ENCODE data around the gene RHOXF2. TPM values are rescaled to one million over a fixed set of nuclear protein-coding genes. Genes with fewer than 3 reads are reported as not detected.

RHOXF2 gene, protein sequence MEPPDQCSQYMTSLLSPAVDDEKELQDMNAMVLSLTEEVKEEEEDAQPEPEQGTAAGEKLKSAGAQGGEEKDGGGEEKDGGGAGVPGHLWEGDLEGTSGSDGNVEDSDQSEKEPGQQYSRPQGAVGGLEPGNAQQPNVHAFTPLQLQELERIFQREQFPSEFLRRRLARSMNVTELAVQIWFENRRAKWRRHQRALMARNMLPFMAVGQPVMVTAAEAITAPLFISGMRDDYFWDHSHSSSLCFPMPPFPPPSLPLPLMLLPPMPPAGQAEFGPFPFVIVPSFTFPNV
- not detected in 2 replicates for total RNA-seq

DNA sequence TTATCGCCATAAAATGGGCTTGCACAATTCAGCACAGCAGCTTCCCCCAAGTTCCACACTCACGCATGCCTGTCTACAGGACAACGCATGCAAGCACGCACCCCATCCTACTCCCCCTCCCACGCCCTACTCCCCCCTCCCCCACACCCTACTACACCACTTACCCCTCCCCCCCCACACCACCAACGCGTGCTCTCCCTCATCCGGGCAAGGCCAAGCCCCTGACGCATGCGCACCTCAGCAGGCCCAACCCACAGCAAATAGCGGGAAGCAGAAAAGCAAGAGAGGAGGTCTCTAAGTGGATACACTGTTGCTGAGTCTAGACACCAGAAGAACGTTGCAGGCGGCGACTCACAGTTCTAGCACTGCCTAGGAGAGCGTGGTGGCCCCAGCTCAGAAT lies at the start of gene RHOXF2:
Gene RHOXF2 (plus strand): TSS at position 301 of the 400 bp plus-strand sequence. CDS start 138 bp downstream, outside the sequence.

DNA sequence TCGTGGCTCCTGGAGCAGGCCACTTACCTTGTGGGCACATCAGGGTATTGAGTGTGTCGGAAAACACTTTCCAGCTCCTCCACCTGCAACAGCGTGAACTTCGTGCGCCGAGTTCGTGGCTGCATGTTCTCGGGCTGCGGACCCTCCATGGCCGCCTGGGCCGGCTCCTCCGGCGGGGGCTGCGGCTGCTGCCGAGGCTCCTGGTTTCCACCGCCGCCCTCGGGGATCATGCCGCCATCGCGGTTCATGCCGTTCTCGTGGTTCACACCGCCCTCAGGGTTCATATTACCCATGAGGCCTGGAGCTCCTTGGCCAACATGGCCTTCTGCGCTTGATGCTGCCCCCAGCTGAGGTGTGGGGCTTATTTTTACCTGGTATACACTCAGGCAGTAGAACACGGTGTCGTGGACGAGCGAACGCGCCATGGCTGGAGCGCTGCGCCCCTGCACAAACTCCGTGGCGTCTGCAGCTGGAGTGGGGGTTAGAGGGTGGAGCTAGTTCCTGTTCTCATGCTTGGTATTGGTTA lies 42.9 kb upstream of the RHOXF2 start, which contains the start of gene RHOXF1:
Gene RHOXF1 (minus strand): TSS at position 476 of the 526 bp plus-strand sequence. CDS start 51 bp downstream, at position 425.

Other genes starting within 250 kb of the RHOXF2 start
- 3.9 and 4.2 TPM in 2 replicates for gene NKAP, start 214.9 kb upstream of the RHOXF2 start, total RNA-seq
- gene RHOXF2B, start 80.9 kb upstream of the RHOXF2 start, total RNA-seq = not detected in 2 replicates
- gene RHOXF1, start 42.7 kb upstream of the RHOXF2 start, total RNA-seq = not detected in 2 replicates
- 7.9 and 9.2 TPM in 2 replicates for gene ZBTB33, start 92.2 kb downstream of the RHOXF2 start, total RNA-seq
- gene TMEM255A, start 152.8 kb downstream of the RHOXF2 start, total RNA-seq = 0.45 and 0.67 TPM in 2 replicates
- gene ATP1B4, start 203.5 kb downstream of the RHOXF2 start, total RNA-seq = not detected in 2 replicates

All from bronchus fibroblast of lung (primary cell).